ENCODE data around the gene GMIP. TPM values are rescaled to one million over a fixed set of nuclear protein-coding genes. Genes with fewer than 3 reads are reported as not detected.

The GMIP gene
- total and polyA plus RNA-seq, 2 experiments from 2014 or later = 5.1 to 22.1 TPM

DNA sequence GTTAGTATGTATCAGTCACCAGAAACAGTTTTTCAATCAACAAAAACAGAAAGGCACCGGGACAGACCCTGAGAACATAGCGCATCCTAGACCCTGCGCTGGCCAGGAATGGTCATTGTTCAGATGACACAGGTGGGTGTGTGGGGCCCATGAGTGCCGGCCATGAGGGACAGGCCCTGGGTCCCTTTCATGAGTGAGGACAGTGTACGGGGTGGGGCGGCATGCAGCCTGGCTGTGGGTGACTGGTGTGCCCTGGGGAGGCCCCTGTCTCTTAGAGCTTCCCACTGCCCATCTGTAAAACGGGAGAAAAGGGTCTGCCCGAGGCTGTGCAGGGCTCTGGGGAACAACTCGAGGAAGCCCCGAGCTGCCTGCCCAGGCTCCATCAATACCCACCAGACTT, 50.8 kb downstream of the GMIP start:
- Histone ChIP-seq H3K4me1 (ENCODE audit: insufficient read depth) (peaks cover 20% of the 10 kb centered on the region), H2AFZ (no peak overlapping the region), H3K27ac (ENCODE audit: low read depth) (no peak overlapping the region), H3K9me2 (ENCODE audit: insufficient read depth) (no peaks in the 10 kb centered on the region), H3K4me2 (no peak overlapping the region), H4K20me1 (replicated peaks; ENCODE audit: insufficient read depth) (no peaks in the 10 kb centered on the region; the same call in 1 of the 2 replicates), H3K27me3 (ENCODE audit: insufficient read depth) (no peaks in the 10 kb centered on the region), H3K79me2 (replicated peaks; ENCODE audit: insufficient read depth) (no peaks in the 10 kb centered on the region), H3K36me3 (ENCODE audit: insufficient read depth) (no peaks in the 10 kb centered on the region), H3F3A (replicated peaks; ENCODE audit: low read depth) (peaks cover 8% of the 10 kb centered on the region), H3K4me3 (no peak overlapping the region)
- TF ChIP-seq ZNF114 (CRISPR knock-in tag; IDR thresholded peaks at IDR 0.05) = no peak
- no peak for TF ChIP-seq EZH2phosphoT487 (IDR thresholded peaks at IDR 0.05; ENCODE audit: unreplicated experiment)
- no peak for TF ChIP-seq ZNF331 (CRISPR knock-in tag; IDR thresholded peaks at IDR 0.05; ENCODE audit: low read depth)
- TF ChIP-seq, protein P1, sequence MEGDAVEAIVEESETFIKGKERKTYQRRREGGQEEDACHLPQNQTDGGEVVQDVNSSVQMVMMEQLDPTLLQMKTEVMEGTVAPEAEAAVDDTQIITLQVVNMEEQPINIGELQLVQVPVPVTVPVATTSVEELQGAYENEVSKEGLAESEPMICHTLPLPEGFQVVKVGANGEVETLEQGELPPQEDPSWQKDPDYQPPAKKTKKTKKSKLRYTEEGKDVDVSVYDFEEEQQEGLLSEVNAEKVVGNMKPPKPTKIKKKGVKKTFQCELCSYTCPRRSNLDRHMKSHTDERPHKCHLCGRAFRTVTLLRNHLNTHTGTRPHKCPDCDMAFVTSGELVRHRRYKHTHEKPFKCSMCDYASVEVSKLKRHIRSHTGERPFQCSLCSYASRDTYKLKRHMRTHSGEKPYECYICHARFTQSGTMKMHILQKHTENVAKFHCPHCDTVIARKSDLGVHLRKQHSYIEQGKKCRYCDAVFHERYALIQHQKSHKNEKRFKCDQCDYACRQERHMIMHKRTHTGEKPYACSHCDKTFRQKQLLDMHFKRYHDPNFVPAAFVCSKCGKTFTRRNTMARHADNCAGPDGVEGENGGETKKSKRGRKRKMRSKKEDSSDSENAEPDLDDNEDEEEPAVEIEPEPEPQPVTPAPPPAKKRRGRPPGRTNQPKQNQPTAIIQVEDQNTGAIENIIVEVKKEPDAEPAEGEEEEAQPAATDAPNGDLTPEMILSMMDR (conservative IDR thresholded peaks at IDR 0.05; ENCODE audit: low read depth in 2 of 2) = no peak
- no peak for ATAC-seq
- peak overlapping the region; percentile 44; the same call in 1 of the 2 replicates for H3K27ac Mint-ChIP-seq
- H3K36me3 Mint-ChIP-seq (ENCODE audit: low read depth) = no peaks in the 10 kb centered on the region
- H3K27me3 Mint-ChIP-seq (ENCODE audit: insufficient read depth, low read depth, poor library complexity) = peaks cover 2% of the 10 kb centered on the region
- no peak overlapping the region for H3K4me3 Mint-ChIP-seq
- DNase-seq (ENCODE audit: low spot score) = no peak
- H3K4me1 Mint-ChIP-seq = peaks cover 24% of the 10 kb centered on the region
- H3K9me3 Mint-ChIP-seq = no peaks in the 10 kb centered on the region

DNA sequence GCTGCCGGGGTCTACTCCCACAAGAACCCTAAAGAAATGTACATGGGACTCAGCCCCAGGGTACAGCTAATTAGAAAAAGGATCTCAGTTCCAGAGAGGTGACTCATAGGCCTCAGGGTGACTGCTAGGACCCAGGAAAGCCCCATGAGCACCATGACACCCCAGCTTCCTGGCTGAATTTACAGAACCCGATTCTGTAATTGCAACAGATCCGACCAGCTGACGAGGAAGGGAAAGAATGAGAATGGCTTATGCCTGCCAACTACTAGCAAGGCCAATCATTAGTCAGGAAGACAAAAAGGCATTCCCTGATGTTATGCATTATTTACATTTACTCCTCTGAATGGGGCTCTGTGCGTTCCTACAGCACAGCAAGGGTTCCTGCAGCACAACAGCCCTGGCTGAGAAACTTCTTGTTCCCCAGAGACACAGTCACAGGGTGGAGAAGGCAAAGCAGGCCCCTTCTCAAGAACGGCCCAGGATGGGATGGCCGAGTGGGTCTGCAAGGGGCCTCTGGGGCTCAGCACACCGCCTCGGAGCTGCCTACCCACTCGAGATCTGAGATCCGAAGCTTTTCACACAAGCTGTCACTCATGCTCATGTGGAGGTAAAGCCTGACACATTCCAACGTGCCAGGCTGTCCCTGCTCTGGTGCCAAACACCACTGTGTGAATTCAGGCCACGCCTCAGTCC, 52.2 kb downstream of the GMIP start:
- peak overlapping the region; percentile 81 for H3K27ac ChIP-seq (ENCODE audit: low read depth)
- H3K27ac Mint-ChIP-seq = peak overlapping the region; percentile 93
- no peak overlapping the region; the same call in 1 of the 2 replicates for H2AFZ ChIP-seq
- H3K4me3 ChIP-seq = peak overlapping the region; percentile 18; the same call in 1 of the 2 replicates
- H3K27me3 Mint-ChIP-seq (ENCODE audit: insufficient read depth, low read depth, poor library complexity) = peaks cover 4% of the 10 kb centered on the region
- H3K4me2 ChIP-seq = peak overlapping the region; percentile 65
- no peaks in the 10 kb centered on the region for H3K79me2 ChIP-seq (replicated peaks; ENCODE audit: insufficient read depth)
- ATAC-seq = peak; percentile 84
- H4K20me1 ChIP-seq (replicated peaks; ENCODE audit: insufficient read depth) = no peaks in the 10 kb centered on the region; the same call in 1 of the 2 replicates
- no peaks in the 10 kb centered on the region for H3K27me3 ChIP-seq (ENCODE audit: insufficient read depth)
- H3K4me3 Mint-ChIP-seq = peak overlapping the region; percentile 24; the same call in 2 of the 3 replicates
- H3K9me3 Mint-ChIP-seq = no peaks in the 10 kb centered on the region
- DNase-seq (ENCODE audit: low spot score) = peak; percentile 51
- H3K4me1 Mint-ChIP-seq = peaks cover 24% of the 10 kb centered on the region
- peaks cover 8% of the 10 kb centered on the region for H3F3A ChIP-seq (replicated peaks; ENCODE audit: low read depth)
- no peaks in the 10 kb centered on the region for H3K36me3 ChIP-seq (ENCODE audit: insufficient read depth)
- H3K4me1 ChIP-seq (ENCODE audit: insufficient read depth) = peaks cover 20% of the 10 kb centered on the region
- H3K36me3 Mint-ChIP-seq (ENCODE audit: low read depth) = no peaks in the 10 kb centered on the region
- no peaks in the 10 kb centered on the region for H3K9me2 ChIP-seq (ENCODE audit: insufficient read depth)
- TF ChIP-seq, protein P2, sequence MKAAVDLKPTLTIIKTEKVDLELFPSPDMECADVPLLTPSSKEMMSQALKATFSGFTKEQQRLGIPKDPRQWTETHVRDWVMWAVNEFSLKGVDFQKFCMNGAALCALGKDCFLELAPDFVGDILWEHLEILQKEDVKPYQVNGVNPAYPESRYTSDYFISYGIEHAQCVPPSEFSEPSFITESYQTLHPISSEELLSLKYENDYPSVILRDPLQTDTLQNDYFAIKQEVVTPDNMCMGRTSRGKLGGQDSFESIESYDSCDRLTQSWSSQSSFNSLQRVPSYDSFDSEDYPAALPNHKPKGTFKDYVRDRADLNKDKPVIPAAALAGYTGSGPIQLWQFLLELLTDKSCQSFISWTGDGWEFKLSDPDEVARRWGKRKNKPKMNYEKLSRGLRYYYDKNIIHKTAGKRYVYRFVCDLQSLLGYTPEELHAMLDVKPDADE (IDR thresholded peaks at IDR 0.05) = no peak
- no peak for TF ChIP-seq ZNF331 (CRISPR knock-in tag; IDR thresholded peaks at IDR 0.05; ENCODE audit: low read depth)
- TF ChIP-seq STAT1 (IDR thresholded peaks at IDR 0.05; ENCODE audit: unreplicated experiment) = no peak
- no peak for TF ChIP-seq EZH2 (IDR thresholded peaks at IDR 0.05; ENCODE audit: low read depth, unreplicated experiment)
- TF ChIP-seq POLR2AphosphoS5 (IDR thresholded peaks at IDR 0.05; ENCODE audit: low read depth) = no peak
- no peak for TF ChIP-seq EZH2phosphoT487 (IDR thresholded peaks at IDR 0.05; ENCODE audit: unreplicated experiment)
- TF ChIP-seq, protein P3, sequence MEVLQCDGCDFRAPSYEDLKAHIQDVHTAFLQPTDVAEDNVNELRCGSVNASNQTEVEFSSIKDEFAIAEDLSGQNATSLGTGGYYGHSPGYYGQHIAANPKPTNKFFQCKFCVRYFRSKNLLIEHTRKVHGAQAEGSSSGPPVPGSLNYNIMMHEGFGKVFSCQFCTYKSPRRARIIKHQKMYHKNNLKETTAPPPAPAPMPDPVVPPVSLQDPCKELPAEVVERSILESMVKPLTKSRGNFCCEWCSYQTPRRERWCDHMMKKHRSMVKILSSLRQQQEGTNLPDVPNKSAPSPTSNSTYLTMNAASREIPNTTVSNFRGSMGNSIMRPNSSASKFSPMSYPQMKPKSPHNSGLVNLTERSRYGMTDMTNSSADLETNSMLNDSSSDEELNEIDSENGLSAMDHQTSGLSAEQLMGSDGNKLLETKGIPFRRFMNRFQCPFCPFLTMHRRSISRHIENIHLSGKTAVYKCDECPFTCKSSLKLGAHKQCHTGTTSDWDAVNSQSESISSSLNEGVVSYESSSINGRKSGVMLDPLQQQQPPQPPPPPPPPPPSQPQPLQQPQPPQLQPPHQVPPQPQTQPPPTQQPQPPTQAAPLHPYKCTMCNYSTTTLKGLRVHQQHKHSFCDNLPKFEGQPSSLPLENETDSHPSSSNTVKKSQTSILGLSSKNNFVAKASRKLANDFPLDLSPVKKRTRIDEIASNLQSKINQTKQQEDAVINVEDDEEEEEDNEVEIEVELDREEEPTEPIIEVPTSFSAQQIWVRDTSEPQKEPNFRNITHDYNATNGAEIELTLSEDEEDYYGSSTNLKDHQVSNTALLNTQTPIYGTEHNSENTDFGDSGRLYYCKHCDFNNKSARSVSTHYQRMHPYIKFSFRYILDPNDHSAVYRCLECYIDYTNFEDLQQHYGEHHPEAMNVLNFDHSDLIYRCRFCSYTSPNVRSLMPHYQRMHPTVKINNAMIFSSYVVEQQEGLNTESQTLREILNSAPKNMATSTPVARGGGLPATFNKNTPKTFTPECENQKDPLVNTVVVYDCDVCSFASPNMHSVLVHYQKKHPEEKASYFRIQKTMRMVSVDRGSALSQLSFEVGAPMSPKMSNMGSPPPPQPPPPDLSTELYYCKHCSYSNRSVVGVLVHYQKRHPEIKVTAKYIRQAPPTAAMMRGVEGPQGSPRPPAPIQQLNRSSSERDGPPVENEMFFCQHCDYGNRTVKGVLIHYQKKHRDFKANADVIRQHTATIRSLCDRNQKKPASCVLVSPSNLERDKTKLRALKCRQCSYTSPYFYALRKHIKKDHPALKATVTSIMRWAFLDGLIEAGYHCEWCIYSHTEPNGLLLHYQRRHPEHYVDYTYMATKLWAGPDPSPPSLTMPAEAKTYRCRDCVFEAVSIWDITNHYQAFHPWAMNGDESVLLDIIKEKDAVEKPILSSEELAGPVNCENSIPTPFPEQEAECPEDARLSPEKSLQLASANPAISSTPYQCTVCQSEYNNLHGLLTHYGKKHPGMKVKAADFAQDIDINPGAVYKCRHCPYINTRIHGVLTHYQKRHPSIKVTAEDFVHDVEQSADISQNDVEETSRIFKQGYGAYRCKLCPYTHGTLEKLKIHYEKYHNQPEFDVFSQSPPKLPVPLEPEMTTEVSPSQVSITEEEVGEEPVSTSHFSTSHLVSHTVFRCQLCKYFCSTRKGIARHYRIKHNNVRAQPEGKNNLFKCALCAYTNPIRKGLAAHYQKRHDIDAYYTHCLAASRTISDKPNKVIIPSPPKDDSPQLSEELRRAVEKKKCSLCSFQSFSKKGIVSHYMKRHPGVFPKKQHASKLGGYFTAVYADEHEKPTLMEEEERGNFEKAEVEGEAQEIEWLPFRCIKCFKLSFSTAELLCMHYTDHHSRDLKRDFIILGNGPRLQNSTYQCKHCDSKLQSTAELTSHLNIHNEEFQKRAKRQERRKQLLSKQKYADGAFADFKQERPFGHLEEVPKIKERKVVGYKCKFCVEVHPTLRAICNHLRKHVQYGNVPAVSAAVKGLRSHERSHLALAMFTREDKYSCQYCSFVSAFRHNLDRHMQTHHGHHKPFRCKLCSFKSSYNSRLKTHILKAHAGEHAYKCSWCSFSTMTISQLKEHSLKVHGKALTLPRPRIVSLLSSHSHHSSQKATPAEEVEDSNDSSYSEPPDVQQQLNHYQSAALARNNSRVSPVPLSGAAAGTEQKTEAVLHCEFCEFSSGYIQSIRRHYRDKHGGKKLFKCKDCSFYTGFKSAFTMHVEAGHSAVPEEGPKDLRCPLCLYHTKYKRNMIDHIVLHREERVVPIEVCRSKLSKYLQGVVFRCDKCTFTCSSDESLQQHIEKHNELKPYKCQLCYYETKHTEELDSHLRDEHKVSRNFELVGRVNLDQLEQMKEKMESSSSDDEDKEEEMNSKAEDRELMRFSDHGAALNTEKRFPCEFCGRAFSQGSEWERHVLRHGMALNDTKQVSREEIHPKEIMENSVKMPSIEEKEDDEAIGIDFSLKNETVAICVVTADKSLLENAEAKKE (CRISPR knock-in tag; IDR thresholded peaks at IDR 0.05) = no peak

All from GM23338 (cell line).